Measurements from ENCODE around the gene WBP1L. TPM values are rescaled to one million over a fixed set of nuclear protein-coding genes. Genes with fewer than 3 reads are reported as not detected.

The WBP1L gene
- total and polyA plus RNA-seq, 2 of the 13 experiments (the other 11 are each of a cell fraction or from before 2014, with no cell fraction given) = 8.3 to 12.3 TPM

- in situ Hi-C loops (cut with HindIII; ENCODE audit: extremely low pct_ligation_motif_present, low pct_unique_long_range_greater_than_20kb) = no loop called here
- H3K27ac ChIP-seq (ENCODE audit: extremely low read length, insufficient read depth, low read length) = no peak overlapping the region
- ChIA-PET CTCF (ENCODE audit: low intra/inter-chr PET ratio, low total read pairs) (no interaction called here), POLR2A (interaction anchor here (1.5 kb wide), 1 partner anchor 9 kb away, joined by 5 read pairs; the partner anchor contains the start of genes ARL3 and SFXN2)
- no peaks in the 10 kb centered on the region for H3K9me3 ChIP-seq (ENCODE audit: low read length)
- intact Hi-C loops (cut with micrococcal nuclease; ENCODE audit: unreplicated experiment) = no loop called here
- H2AFZ ChIP-seq (ENCODE audit: low read length) = no peak overlapping the region
- no peak overlapping the region for H3K4me2 ChIP-seq (ENCODE audit: low read depth, low read length)
- WGBS (ENCODE audit: low lambda C conversion rate) = 97% methylated on average over 2 of the region's 2 CpGs
- peaks cover 27% of the 10 kb centered on the region for H3K4me1 ChIP-seq (ENCODE audit: insufficient read depth, low read length)
- no TSS peak for BruUV-seq (replicated peaks)
- FAIRE-seq (no peak), ATAC-seq (no peak), DNase-seq (ENCODE audit: low spot score) (no peak)
- TF ChIP-seq ELK4 (CRISPR knock-in tag; IDR thresholded peaks at IDR 0.05; ENCODE audit: borderline replicate concordance) = no peak
- no peak for TF ChIP-seq ZSCAN22 (CRISPR knock-in tag; IDR thresholded peaks at IDR 0.05)
- TF ChIP-seq, protein P1, sequence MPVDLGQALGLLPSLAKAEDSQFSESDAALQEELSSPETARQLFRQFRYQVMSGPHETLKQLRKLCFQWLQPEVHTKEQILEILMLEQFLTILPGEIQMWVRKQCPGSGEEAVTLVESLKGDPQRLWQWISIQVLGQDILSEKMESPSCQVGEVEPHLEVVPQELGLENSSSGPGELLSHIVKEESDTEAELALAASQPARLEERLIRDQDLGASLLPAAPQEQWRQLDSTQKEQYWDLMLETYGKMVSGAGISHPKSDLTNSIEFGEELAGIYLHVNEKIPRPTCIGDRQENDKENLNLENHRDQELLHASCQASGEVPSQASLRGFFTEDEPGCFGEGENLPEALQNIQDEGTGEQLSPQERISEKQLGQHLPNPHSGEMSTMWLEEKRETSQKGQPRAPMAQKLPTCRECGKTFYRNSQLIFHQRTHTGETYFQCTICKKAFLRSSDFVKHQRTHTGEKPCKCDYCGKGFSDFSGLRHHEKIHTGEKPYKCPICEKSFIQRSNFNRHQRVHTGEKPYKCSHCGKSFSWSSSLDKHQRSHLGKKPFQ (CRISPR knock-in tag; IDR thresholded peaks at IDR 0.05; ENCODE audit: insufficient replicate concordance) = no peak
- TF ChIP-seq ZNF788 (CRISPR knock-in tag; IDR thresholded peaks at IDR 0.05; ENCODE audit: borderline replicate concordance) = no peak
- no peak for TF ChIP-seq SPEN (CRISPR knock-in tag; IDR thresholded peaks at IDR 0.05; ENCODE audit: low read depth)
- TF ChIP-seq, protein P2, sequence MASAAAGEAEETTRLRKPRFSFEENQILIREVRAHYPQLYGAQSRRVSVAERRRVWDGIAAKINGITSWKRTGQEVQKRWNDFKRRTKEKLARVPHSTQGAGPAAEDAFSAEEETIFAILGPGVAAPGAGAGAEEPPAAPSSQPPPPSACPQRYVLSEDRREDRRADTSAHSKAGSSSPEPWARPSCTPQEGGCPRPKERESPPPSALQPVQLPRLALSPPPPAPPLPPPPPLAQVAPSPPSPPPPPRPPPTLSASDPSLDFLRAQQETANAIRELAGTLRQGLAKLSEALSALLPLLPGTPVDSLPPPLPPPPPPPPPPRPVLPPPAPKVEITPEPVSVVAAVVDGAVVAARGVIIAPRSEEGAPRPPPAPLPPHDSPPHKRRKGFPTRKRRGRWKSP (CRISPR knock-in tag; IDR thresholded peaks at IDR 0.05) = no peak
- TF ChIP-seq LRRFIP1 (CRISPR knock-in tag; conservative IDR thresholded peaks at IDR 0.05) = no peak
- TF ChIP-seq BCL6 (CRISPR knock-in tag; IDR thresholded peaks at IDR 0.05) = no peak
- TF ChIP-seq ZBTB7B (CRISPR knock-in tag; IDR thresholded peaks at IDR 0.05) = no peak
- TF ChIP-seq ATF6 (CRISPR knock-in tag; conservative IDR thresholded peaks at IDR 0.05) = no peak
- no peak for TF ChIP-seq ATF4 (CRISPR knock-in tag; IDR thresholded peaks at IDR 0.05)
- no peak for TF ChIP-seq JUND (CRISPR knock-in tag; IDR thresholded peaks at IDR 0.05)
- no peak for TF ChIP-seq YY1 (IDR thresholded peaks at IDR 0.05; ENCODE audit: insufficient read depth, insufficient replicate concordance, low read depth, low read length)
- TF ChIP-seq XBP1 (CRISPR knock-in tag; IDR thresholded peaks at IDR 0.05) = no peak
- no peak for TF ChIP-seq ZNF546 (CRISPR knock-in tag; conservative IDR thresholded peaks at IDR 0.05)
- H3K27me3 ChIP-seq (ENCODE audit: control insufficient read depth in 1 of 2, insufficient read depth in 2 of 2, low read length in 2 of 2) = no peaks in the 10 kb centered on the region
- no peak overlapping the region for H3K4me3 ChIP-seq (replicated peaks in 1 of 3; ENCODE audit: insufficient read depth in 1 of 3, low read depth in 2 of 3, low read length in 3 of 3)
- H4K20me1 ChIP-seq (ENCODE audit: insufficient read depth, low read length) = no peaks in the 10 kb centered on the region
- peaks cover 2 to 4% of the 10 kb centered on the region in 2 experiments; a peak in 2 of 5 replicates for H3K36me3 ChIP-seq (replicated peaks in 1 of 2; ENCODE audit: control insufficient read depth in 1 of 2, insufficient read depth in 2 of 2, low read length in 2 of 2)
- H3K9ac ChIP-seq (ENCODE audit: insufficient read depth, low read depth, low read length) = no peak overlapping the region
- no peaks in the 10 kb centered on the region for H3K79me2 ChIP-seq (ENCODE audit: insufficient read depth, low read length)
Measured at GRCh38 chr10:102705531-102705930, 38.2 kb upstream of the WBP1L start.
